HepG2 (cell line): Measurements from ENCODE around the gene RAB17.

Experiments
- EZH2 ChIP-seq: conservative IDR thresholded peaks from 2 replicates; pipeline ENCODE4 v1.6.1; 2012; ENCODE audit warnings: mild to moderate bottlenecking, low read depth, low read length, moderate library complexity
- MAFF ChIP-seq: IDR thresholded peaks from 2 replicates; pipeline ENCODE4 v1.6.1; 2011; ENCODE audit warnings: low read depth, low read length, improper control_type of control experiment
- MIER2 ChIP-seq: IDR thresholded peaks from 2 replicates; pipeline ENCODE4 v1.6.1; 2016; ENCODE audit warnings: missing biosample characterization, missing genetic modification reagents
- MXI1 ChIP-seq: IDR thresholded peaks from 3 replicates; pipeline ENCODE4 v1.6.1; 2012; ENCODE audit warnings: low read depth, low read length, inconsistent platforms, borderline replicate concordance
- POLR2AphosphoS5 ChIP-seq: IDR thresholded peaks from 2 replicates; pipeline ENCODE4 v1.6.1; 2012; ENCODE audit warnings: low read depth, low read length
- RAD21 ChIP-seq: fragments of 450-650 bp; formaldehyde crosslinking; IDR thresholded peaks from 2 replicates; pipeline ENCODE4 v1.5.0; 2020; ENCODE audit warnings: mild to moderate bottlenecking
- SMARCC2 ChIP-seq: fragments of 450-650 bp; IDR thresholded peaks from 2 replicates; pipeline ENCODE4 v1.6.1; 2017; ENCODE audit warnings: antibody characterized with exemption, mild to moderate bottlenecking
- YY1 ChIP-seq: IDR thresholded peaks from 2 replicates; pipeline ENCODE4 v1.6.1; 2011; ENCODE audit warnings: low read length, low read depth, moderate library complexity, mild to moderate bottlenecking; ENCODE audit not compliant: insufficient read depth, insufficient replicate concordance
- ZFP1 ChIP-seq: IDR thresholded peaks from 2 replicates; pipeline ENCODE4 v1.6.1; 2016
- ZSCAN20 ChIP-seq: sonication (generic); formaldehyde crosslinking; IDR thresholded peaks from 2 replicates; pipeline ENCODE4 v1.4.0; 2020; ENCODE audit warnings: missing genetic modification reagents, mild to moderate bottlenecking, borderline replicate concordance

GRCh38 chr2:237639052-237639835 is 48.7 kb upstream of the RAB17 start:
- TF ChIP-seq MAFF = no peak
- TF ChIP-seq POLR2AphosphoS5 = no peak
- TF ChIP-seq RAD21 (CRISPR knock-in tag) = no peak
- TF ChIP-seq EZH2 = no peak
- no peak for TF ChIP-seq ZSCAN20
- no peak for TF ChIP-seq SMARCC2
- no peak for TF ChIP-seq ZFP1 (CRISPR knock-in tag)
- TF ChIP-seq YY1 = no peak
- no peak for TF ChIP-seq MXI1
- TF ChIP-seq MIER2 = no peak
